Right ventricle myocardium superior (tissue), 1 donor: ENCODE data around the gene CSNK1D. TPM values are rescaled to one million over a fixed set of nuclear protein-coding genes. Genes with fewer than 3 reads are reported as not detected.
"Not testable (repeated sequence)": the region's sequence is repeated elsewhere in the genome, so short reads cannot be mapped to it uniquely, and the experiment has no call there.

Source experiments
- ATAC-seq: fragments of 200-7000 bp; cut with Tn5 transposase; one replicate; pipeline ENCODE4 v1.9.1; 2020; ENCODE audit warnings: mild to moderate bottlenecking; ENCODE audit not compliant: poor library complexity
- DNase-seq: peaks from one replicate; pipeline ENCODE4 v3.0.0-alpha.2; 2020
- intact Hi-C: fragments of 100-400 bp; cut with DNase I; formaldehyde crosslinking; loops from one replicate; pipeline ENCODE4 v1.11.2; 2022
- microRNA-seq: library from miRNA; unstranded; fragments of <30 nt; microRNA quantifications from one replicate; pipeline ENCODE4 v1.2.0, GENCODE V29; 2020
- total RNA-seq: library from RNA; stranded (reverse); fragmentation: NEBNext Ultra II Directional; extraction: Animal tissue kit (Norgen Biotek cat#: 25700); gene quantifications from one replicate; pipeline ENCODE4 v1.2.1, GENCODE V29; 2021
- donor health status: DM: no; HTN: yes; CAD: no; lungs with severe emphysema.

The CSNK1D gene
- total RNA-seq, 1 donor from 2014 or later = 54.4 TPM

DNA sequence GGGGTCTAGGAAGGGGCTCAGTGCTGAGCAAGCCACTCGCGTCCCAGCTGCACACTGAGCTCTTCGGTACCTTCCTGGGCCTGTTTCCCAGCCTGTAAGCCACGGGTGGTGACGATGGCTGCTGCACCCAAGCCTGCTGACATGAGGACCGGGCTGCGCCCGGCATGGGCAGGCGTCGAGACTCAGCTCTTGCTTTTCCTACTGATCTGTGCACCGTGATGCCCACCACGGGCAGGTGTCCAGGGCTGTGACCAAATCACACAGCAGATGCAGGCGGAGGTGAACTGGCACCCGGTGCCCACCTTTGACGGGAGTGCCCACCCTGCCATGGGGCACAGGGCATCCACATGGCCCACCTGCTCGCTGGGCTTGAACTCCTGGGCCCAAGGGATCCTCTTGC lies 78.7 kb downstream of the CSNK1D start:
- ATAC-seq (no peak), DNase-seq (no peak)
- intact Hi-C loops = no loop called here

DNA sequence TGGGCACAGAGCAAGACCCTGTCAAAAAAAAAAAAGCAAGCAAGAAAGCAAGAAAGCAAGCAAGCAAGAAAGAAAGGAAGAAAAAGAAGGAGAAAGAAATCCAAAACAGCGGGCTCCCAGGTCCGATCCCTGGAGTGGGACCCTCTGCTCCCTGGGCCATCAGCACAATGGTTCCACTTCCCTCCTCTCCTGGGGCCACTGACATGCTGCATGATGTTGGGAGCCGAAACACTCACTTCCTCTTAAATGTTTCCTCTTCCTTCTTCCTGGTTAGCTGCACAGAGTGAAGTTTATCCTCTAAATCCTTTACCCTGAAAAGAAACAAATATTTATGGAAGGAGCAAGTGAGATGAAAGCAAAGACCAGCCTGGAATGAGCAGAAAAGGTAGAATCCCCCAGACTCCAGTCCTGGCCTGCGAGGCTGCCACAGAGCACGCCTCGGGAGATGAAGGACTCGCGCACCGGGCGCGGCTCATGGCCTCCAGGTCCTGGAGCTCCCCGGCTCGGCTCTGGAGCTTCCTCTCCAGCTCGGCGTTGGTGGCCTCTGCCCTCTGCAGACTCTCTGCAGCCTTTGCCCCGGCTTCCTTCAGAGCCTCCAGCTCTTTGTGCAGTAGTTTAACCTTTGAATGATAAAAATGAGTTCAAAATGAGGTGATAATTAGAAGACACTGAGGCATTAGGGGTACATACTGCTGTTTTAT lies 79.8 kb downstream of the CSNK1D start:
- intact Hi-C loops = no loop called here
- no peak for DNase-seq
- peak; percentile 51 for ATAC-seq

DNA sequence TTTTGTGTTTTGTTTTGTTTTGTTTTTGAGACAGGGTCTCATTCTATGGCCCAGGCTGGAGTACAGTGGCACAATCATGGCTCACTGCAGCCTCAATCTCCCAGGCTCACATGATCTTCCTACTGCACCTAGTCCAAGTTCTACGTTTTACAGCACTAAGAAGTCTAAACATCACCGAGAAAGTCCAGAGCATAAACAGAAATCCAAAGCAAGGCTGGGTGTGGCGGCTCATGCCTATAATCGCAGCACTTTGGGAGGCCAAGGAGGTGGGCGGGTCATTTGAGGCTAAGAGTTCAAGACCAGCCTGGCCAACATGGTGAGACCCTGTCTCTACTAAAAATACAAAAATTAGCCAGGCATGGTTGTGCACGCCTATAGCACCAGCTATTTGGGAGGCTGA lies 80.5 kb downstream of the CSNK1D start:
- ATAC-seq, DNase-seq, intact Hi-C loops: not testable (repeated sequence)

Small RNA genes within 50 kb of the gene (microRNA-seq; reads per million reads assigned to microRNA genes)
- gene MIR6787 = not detected

Other genes starting within 250 kb of the CSNK1D start
- gene RAC3, start 242.0 kb downstream of the CSNK1D start, total RNA-seq = 0.97 TPM
- 178 TPM for gene DCXR, start 236.0 kb downstream of the CSNK1D start, total RNA-seq
- gene RFNG, start 221.9 kb downstream of the CSNK1D start, total RNA-seq = 20.5 TPM
- gene GPS1, start 221.8 kb downstream of the CSNK1D start, total RNA-seq = 86.5 TPM
- gene DUS1L, start 207.9 kb downstream of the CSNK1D start, total RNA-seq = 57.9 TPM
- 23.0 TPM for gene FASN, start 175.5 kb downstream of the CSNK1D start, total RNA-seq
- 8.6 TPM for gene CCDC57, start 60.9 kb downstream of the CSNK1D start, total RNA-seq
- gene SLC16A3, start 44.7 kb downstream of the CSNK1D start, total RNA-seq = 10.0 TPM
- gene CD7, start 43.9 kb upstream of the CSNK1D start, total RNA-seq = 0.75 TPM
- 4.3 TPM for gene SECTM1, start 60.1 kb upstream of the CSNK1D start, total RNA-seq
- not detected for gene TEX19, start 85.5 kb upstream of the CSNK1D start, total RNA-seq
- 0.81 TPM for gene UTS2R, start 98.1 kb upstream of the CSNK1D start, total RNA-seq
- gene HEXD, start 144.6 kb upstream of the CSNK1D start, total RNA-seq = 14.8 TPM
- gene OGFOD3, start 144.9 kb upstream of the CSNK1D start, total RNA-seq = 29.9 TPM
- 26.6 TPM for gene CYBC1, start 177.1 kb upstream of the CSNK1D start, total RNA-seq
- gene NARF, start 185.0 kb upstream of the CSNK1D start, total RNA-seq = 73.4 TPM
- gene FOXK2, start 246.0 kb upstream of the CSNK1D start, total RNA-seq = 34.3 TPM